T-helper 2 cell treated with Interferon-gamma antibody and Interleukin-4, amounts not matched to agents 100 ng/mL and 5 ng/mL, for 36 hours (primary cell): Measurements from ENCODE around the gene SPATS2L. TPM values are rescaled to one million over a fixed set of nuclear protein-coding genes. Genes with fewer than 3 reads are reported as not detected.

Experiments used
- intact Hi-C: fragments of 100-400 bp; cut with micrococcal nuclease; formaldehyde crosslinking; loops from one replicate; pipeline ENCODE4 v1.15.1; 2023
- total RNA-seq: library from RNA; stranded (reverse); gene quantifications from 2 replicates; pipeline ENCODE4 v1.2.3, GENCODE V29; 2022

SPATS2L gene
- total RNA-seq, 1 donor from 2014 or later = 52.4 TPM

- intact Hi-C loops = no loop called here
Measured at GRCh38 chr2:200438251-200438650, 131.8 kb downstream of the SPATS2L start.

GRCh38 chr2:200438846-200439245, 132.4 kb downstream of the SPATS2L start:
- intact Hi-C loops = no loop called here

- intact Hi-C loops = no loop called here
Measured at GRCh38 chr2:200439981-200440380, 133.5 kb downstream of the SPATS2L start.

GRCh38 chr2:200442471-200442870, 136.0 kb downstream of the SPATS2L start:
- intact Hi-C loops = no loop called here

GRCh38 chr2:200443376-200443775, 136.9 kb downstream of the SPATS2L start:
- intact Hi-C loops = no loop called here

GRCh38 chr2:200443916-200444315, 137.4 kb downstream of the SPATS2L start:
- intact Hi-C loops = no loop called here

- intact Hi-C loops = no loop called here
Measured at GRCh38 chr2:200444530-200444929, 138.0 kb downstream of the SPATS2L start.

GRCh38 chr2:200445284-200445683, 138.8 kb downstream of the SPATS2L start:
- intact Hi-C loops = no loop called here

GRCh38 chr2:200446612-200447011, 140.1 kb downstream of the SPATS2L start:
- intact Hi-C loops = no loop called here

GRCh38 chr2:200447139-200447855, 140.8 kb downstream of the SPATS2L start:
- intact Hi-C loops = no loop called here

GRCh38 chr2:200448455-200448854, 142.0 kb downstream of the SPATS2L start:
- intact Hi-C loops = no loop called here

- intact Hi-C loops = no loop called here
Measured at GRCh38 chr2:200449149-200449548, 142.7 kb downstream of the SPATS2L start.

- intact Hi-C loops = no loop called here
Measured at GRCh38 chr2:200450288-200450687, 143.8 kb downstream of the SPATS2L start.

- intact Hi-C loops = no loop called here
Measured at GRCh38 chr2:200451511-200451910, 145.0 kb downstream of the SPATS2L start.

GRCh38 chr2:200452377-200452776, 145.9 kb downstream of the SPATS2L start:
- intact Hi-C loops = loop anchor here (2.0 kb wide), 1 partner anchor 14 kb away; no protein-coding TSS in a partner anchor

GRCh38 chr2:200453142-200453852, 146.8 kb downstream of the SPATS2L start:
- intact Hi-C loops = loop anchor here (2.0 kb wide), 1 partner anchor 14 kb away; no protein-coding TSS in a partner anchor

GRCh38 chr2:200453853-200454534, 147.5 kb downstream of the SPATS2L start:
- intact Hi-C loops = loop anchor here (2.0 kb wide), 1 partner anchor 13 kb away; no protein-coding TSS in a partner anchor

GRCh38 chr2:200454927-200455801, 148.7 kb downstream of the SPATS2L start:
- intact Hi-C loops = no loop called here

GRCh38 chr2:200455958-200456421, 149.5 kb downstream of the SPATS2L start:
- intact Hi-C loops = no loop called here

- intact Hi-C loops = no loop called here
Measured at GRCh38 chr2:200456567-200456966, 150.1 kb downstream of the SPATS2L start.

GRCh38 chr2:200459101-200459500, 152.6 kb downstream of the SPATS2L start:
- intact Hi-C loops = no loop called here
